Hepatocyte (in vitro differentiated cells): ENCODE measurements around the gene BLTP3A. TPM values are rescaled to one million over a fixed set of nuclear protein-coding genes. Genes with fewer than 3 reads are reported as not detected.

ENCODE experiments used
- DNase-seq: peaks from one replicate; pipeline ENCODE4 v3.0.0-alpha.2; 2016; ENCODE audit warnings: low spot score
- H2AFZ ChIP-seq: fragments of 200-600 bp; sonication (generic); 2 replicates; pipeline ENCODE4 v1.6.0; 2016; ENCODE audit warnings: antibody characterized with exemption, mild to moderate bottlenecking
- H3K27ac ChIP-seq: fragments of 200-600 bp; sonication (generic); 2 replicates; pipeline ENCODE4 v1.5.1; 2016; ENCODE audit warnings: mild to moderate bottlenecking
- H3K27me3 ChIP-seq: fragments of 200-600 bp; sonication (generic); 2 replicates; pipeline ENCODE4 v1.6.1; 2016
- H3K36me3 ChIP-seq: fragments of 200-600 bp; sonication (generic); replicated peaks from 2 replicates; pipeline ENCODE4 v1.5.1; 2016; ENCODE audit warnings: low read depth; ENCODE audit not compliant: insufficient read depth
- H3K4me1 ChIP-seq: fragments of 200-600 bp; sonication (generic); 2 replicates; pipeline ENCODE4 v1.5.1; 2016; ENCODE audit warnings: mild to moderate bottlenecking, moderate library complexity; ENCODE audit not compliant: insufficient read depth
- H3K4me2 ChIP-seq: fragments of 200-600 bp; sonication (generic); 2 replicates; pipeline ENCODE4 v1.6.0; 2016
- H3K4me3 ChIP-seq: fragments of 200-600 bp; sonication (generic); 2 replicates; pipeline ENCODE4 v1.5.1; 2016; ENCODE audit warnings: mild to moderate bottlenecking
- H3K79me2 ChIP-seq: fragments of 200-600 bp; sonication (generic); 2 replicates; pipeline ENCODE4 v1.6.0; 2017; ENCODE audit warnings: mild to moderate bottlenecking
- H3K9me2 ChIP-seq: fragments of 200-600 bp; sonication (generic); replicated peaks from 2 replicates; pipeline ENCODE4 v1.6.0; 2017; ENCODE audit warnings: mild to moderate bottlenecking; ENCODE audit not compliant: insufficient read depth
- H3K9me3 ChIP-seq: fragments of 200-600 bp; sonication (generic); 2 replicates; pipeline ENCODE4 v1.5.1; 2016; ENCODE audit warnings: low read depth, mild to moderate bottlenecking
- H4K20me1 ChIP-seq: fragments of 200-600 bp; sonication (generic); 2 replicates; pipeline ENCODE4 v1.6.0; 2016; ENCODE audit warnings: mild to moderate bottlenecking; ENCODE audit not compliant: insufficient read depth, poor library complexity, severe bottlenecking
- CTCF ChIP-seq: fragments of 200-600 bp; sonication (generic); IDR thresholded peaks from 2 replicates; pipeline ENCODE4 v1.5.1; 2016; ENCODE audit warnings: antibody characterized with exemption, mild to moderate bottlenecking; ENCODE audit not compliant: poor library complexity
- EZH2 ChIP-seq: fragments of 200-600 bp; sonication (generic); IDR thresholded peaks from 2 replicates; pipeline ENCODE4 v1.6.1; 2016; ENCODE audit warnings: antibody characterized with exemption, mild to moderate bottlenecking, borderline replicate concordance
- EZH2phosphoT487 ChIP-seq: fragments of 200-600 bp; sonication (generic); IDR thresholded peaks from one replicate; pipeline ENCODE4 v1.6.1; 2018; ENCODE audit warnings: antibody characterized with exemption, mild to moderate bottlenecking, low read depth, moderate library complexity; ENCODE audit not compliant: unreplicated experiment, severe bottlenecking
- WGBS: methylation state at CpG from one replicate; pipeline ENCODE4 v1.1.6; 2016; ENCODE audit warnings: low lambda C conversion rate; ENCODE audit errors: missing lambda C conversion rate; 5-methylcytosine and 5-hydroxymethylcytosine counted together
- polyA plus RNA-seq: library from polyadenylated mRNA; unstranded; fragments of >200 nt; fragmentation: Nextera tagmentation; extraction: Ambion mirVana; gene quantifications from 2 replicates; pipeline ENCODE4 v1.2.1, GENCODE V29; 2016
- total RNA-seq: library from RNA; depleted of rRNA; stranded (reverse); fragments of >200 nt; gene quantifications from 2 replicates; pipeline ENCODE4 v1.2.3, GENCODE V29; 2014

Gene BLTP3A
- total and polyA plus RNA-seq, 2 experiments from 2014 or later: 3.3 to 14.3 TPM

GRCh38 chr6:34810936-34811632 is 19.2 kb downstream of the BLTP3A start:
- Histone ChIP-seq H4K20me1 (peaks cover 19% of the 10 kb centered on the region), H3K9me3 (no peaks in the 10 kb centered on the region), H3K79me2 (peaks cover 96% of the 10 kb centered on the region), H3K9me2 (no peaks in the 10 kb centered on the region), H3K27ac (peak overlapping the region; percentile 71), H3K36me3 (no peaks in the 10 kb centered on the region), H2AFZ (no peak overlapping the region), H3K4me2 (no peak overlapping the region), H3K4me1 (no peaks in the 10 kb centered on the region), H3K4me3 (no peak overlapping the region), H3K27me3 (no peaks in the 10 kb centered on the region)
- peak; percentile 61 for DNase-seq
- 81% methylated on average over 5 of the region's 5 CpGs for WGBS
- TF ChIP-seq CTCF (no peak), EZH2 (no peak), EZH2phosphoT487 (no peak)

GRCh38 chr6:34813028-34813713 is 21.3 kb downstream of the BLTP3A start:
- no peaks in the 10 kb centered on the region for H3K9me2 ChIP-seq

GRCh38 chr6:34816635-34817301 is 24.9 kb downstream of the BLTP3A start:
- Histone ChIP-seq H3K4me1 (peaks cover 3% of the 10 kb centered on the region), H2AFZ (no peak overlapping the region), H4K20me1 (peaks cover 7% of the 10 kb centered on the region), H3K9me2 (no peaks in the 10 kb centered on the region), H3K4me3 (no peak overlapping the region), H3K27ac (peak overlapping the region; percentile 59), H3K79me2 (peaks cover 79% of the 10 kb centered on the region), H3K36me3 (no peaks in the 10 kb centered on the region), H3K27me3 (no peaks in the 10 kb centered on the region), H3K9me3 (no peaks in the 10 kb centered on the region), H3K4me2 (peak overlapping the region; percentile 26)
- TF ChIP-seq CTCF (no peak), EZH2phosphoT487 (no peak), EZH2 (no peak)
- DNase-seq: no peak
- WGBS: 70% methylated on average over 5 of the region's 5 CpGs

More at GRCh38 chr6:34813028-34813713, 21.3 kb downstream of the BLTP3A start:
- Histone ChIP-seq H3K79me2 (peaks cover 85% of the 10 kb centered on the region), H2AFZ (no peak overlapping the region), H3K4me1 (peaks cover 3% of the 10 kb centered on the region), H3K36me3 (no peaks in the 10 kb centered on the region), H3K27ac (no peak overlapping the region), H3K4me3 (no peak overlapping the region), H4K20me1 (peaks cover 5% of the 10 kb centered on the region), H3K27me3 (no peaks in the 10 kb centered on the region), H3K4me2 (no peak overlapping the region), H3K9me3 (no peaks in the 10 kb centered on the region)
- no peak for DNase-seq
- TF ChIP-seq CTCF: no peak
- TF ChIP-seq EZH2: no peak
- no peak for TF ChIP-seq EZH2phosphoT487
- WGBS: 88% methylated on average over 3 of the region's 3 CpGs
